Activated naive CD8-positive, alpha-beta T cell treated with anti-CD3 and anti-CD28 coated beads for 36 hours (primary cell): ENCODE data around the gene SHOX. TPM values are rescaled to one million over a fixed set of nuclear protein-coding genes. Genes with fewer than 3 reads are reported as not detected.

ENCODE experiments used
- DNase-seq: peaks from one replicate; pipeline ENCODE4 v3.0.0; 2021
- H3K27ac Mint-ChIP-seq: one replicate; pipeline ENCODE4 v1.8.0; 2022; ENCODE audit warnings: mild to moderate bottlenecking, moderate library complexity, mixed read lengths
- H3K27me3 Mint-ChIP-seq: one replicate; pipeline ENCODE4 v1.8.0; 2022; ENCODE audit warnings: mild to moderate bottlenecking, mixed read lengths
- H3K36me3 Mint-ChIP-seq: one replicate; pipeline ENCODE4 v1.8.0; 2021; ENCODE audit warnings: mild to moderate bottlenecking, mixed read lengths
- H3K4me1 Mint-ChIP-seq: one replicate; pipeline ENCODE4 v1.8.0; 2021; ENCODE audit warnings: mixed read lengths
- H3K4me3 Mint-ChIP-seq: one replicate; pipeline ENCODE4 v1.8.0; 2022; ENCODE audit warnings: mild to moderate bottlenecking, moderate library complexity, mixed read lengths
- H3K9me3 Mint-ChIP-seq: one replicate; pipeline ENCODE4 v1.8.0; 2022; ENCODE audit warnings: mixed read lengths
- total RNA-seq, 2 experiments: library from RNA; stranded (reverse); gene quantifications; one replicate each; pipeline ENCODE4 v1.2.3, GENCODE V29; 2021

Gene SHOX
- total RNA-seq, 2 experiments from 2014 or later = not detected

- H3K27ac Mint-ChIP-seq = no peak overlapping the region
- H3K36me3 Mint-ChIP-seq = no peaks in the 10 kb centered on the region
- H3K4me3 Mint-ChIP-seq = no peak overlapping the region
- H3K27me3 Mint-ChIP-seq = no peaks in the 10 kb centered on the region
- H3K4me1 Mint-ChIP-seq = no peaks in the 10 kb centered on the region
- no peak for DNase-seq
- no peaks in the 10 kb centered on the region for H3K9me3 Mint-ChIP-seq
Observed at GRCh38 chrX:663841-664240, 33.2 kb downstream of the SHOX start.

GRCh38 chrX:666762-667720 is 36.5 kb downstream of the SHOX start:
- Mint-ChIP-seq H3K4me1 (no peaks in the 10 kb centered on the region), H3K36me3 (no peaks in the 10 kb centered on the region), H3K27ac (no peak overlapping the region), H3K4me3 (no peak overlapping the region), H3K9me3 (no peaks in the 10 kb centered on the region), H3K27me3 (no peaks in the 10 kb centered on the region)
- no peak for DNase-seq

DNA sequence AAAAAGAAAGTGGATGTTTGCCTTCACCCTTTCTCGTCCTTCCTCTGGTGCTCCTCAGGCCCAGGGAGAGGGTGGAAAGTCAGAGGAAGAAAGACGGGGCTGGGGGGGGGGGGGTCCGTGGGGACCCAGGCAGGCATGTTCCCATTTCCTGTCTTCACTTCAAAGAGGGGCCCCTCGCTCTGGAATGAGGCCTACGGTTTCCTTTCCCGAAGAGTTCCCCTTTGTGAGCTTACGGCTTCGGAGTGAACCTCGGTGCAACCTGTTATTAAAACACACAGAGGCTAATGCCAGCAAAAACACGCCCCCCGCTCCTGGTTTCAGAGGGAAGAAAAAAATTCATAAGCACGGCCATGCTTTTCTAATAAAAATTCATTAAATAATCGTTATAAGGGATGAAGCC is 40.1 kb downstream of the SHOX start:
- no peak for DNase-seq
- H3K27ac Mint-ChIP-seq = no peak overlapping the region
- H3K9me3 Mint-ChIP-seq = no peaks in the 10 kb centered on the region
- peaks cover 4% of the 10 kb centered on the region for H3K27me3 Mint-ChIP-seq
- H3K36me3 Mint-ChIP-seq = no peaks in the 10 kb centered on the region
- no peaks in the 10 kb centered on the region for H3K4me1 Mint-ChIP-seq
- H3K4me3 Mint-ChIP-seq = no peak overlapping the region

DNA sequence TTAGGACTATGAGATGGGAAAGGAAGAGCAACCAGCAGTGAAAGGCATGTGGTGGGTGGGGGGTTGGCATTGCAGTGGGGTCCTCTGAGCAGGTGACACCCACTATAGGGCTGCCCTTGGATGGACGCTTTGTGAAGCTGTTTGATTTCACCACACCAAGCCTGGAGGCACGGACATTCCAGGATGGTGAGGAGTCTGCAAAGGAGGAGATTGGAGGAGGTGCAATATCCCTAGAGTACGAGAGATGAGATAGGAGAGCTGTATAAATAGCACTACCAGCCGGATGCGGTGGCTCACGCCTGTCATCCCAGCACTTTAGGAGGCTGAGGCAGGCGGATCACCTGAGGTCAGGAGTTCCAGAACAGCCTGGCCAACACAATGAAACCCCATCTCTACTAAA is 42.3 kb downstream of the SHOX start:
- H3K27me3 Mint-ChIP-seq = peaks cover 10% of the 10 kb centered on the region
- no peak overlapping the region for H3K4me3 Mint-ChIP-seq
- no peaks in the 10 kb centered on the region for H3K36me3 Mint-ChIP-seq
- DNase-seq = no peak
- no peaks in the 10 kb centered on the region for H3K4me1 Mint-ChIP-seq
- H3K9me3 Mint-ChIP-seq = no peaks in the 10 kb centered on the region
- no peak overlapping the region for H3K27ac Mint-ChIP-seq

- Mint-ChIP-seq H3K4me3 (no peak overlapping the region), H3K9me3 (peaks cover 4% of the 10 kb centered on the region), H3K27me3 (peaks cover 10% of the 10 kb centered on the region), H3K4me1 (no peaks in the 10 kb centered on the region), H3K36me3 (no peaks in the 10 kb centered on the region), H3K27ac (no peak overlapping the region)
- no peak for DNase-seq
Observed at GRCh38 chrX:675279-675954, 44.8 kb downstream of the SHOX start.

DNA sequence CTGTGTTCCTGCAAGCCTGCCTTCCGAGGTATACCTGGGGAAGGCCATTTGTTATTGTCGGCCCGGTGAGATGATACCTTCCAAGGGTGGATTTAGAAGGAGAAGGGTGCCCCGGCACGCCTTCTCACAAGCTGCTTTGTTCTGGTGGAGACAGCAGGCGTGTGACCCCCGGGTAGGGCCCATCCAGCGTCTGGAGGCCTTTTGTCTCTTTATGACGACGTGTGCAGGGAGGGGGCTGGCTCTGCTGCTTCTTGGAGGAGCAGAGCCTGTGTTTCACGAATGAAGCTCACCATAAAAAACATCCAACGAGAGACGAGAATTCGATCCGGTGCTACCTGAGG is 45.3 kb downstream of the SHOX start:
- no peak overlapping the region for H3K27ac Mint-ChIP-seq
- H3K4me3 Mint-ChIP-seq = no peak overlapping the region
- DNase-seq = no peak
- peaks cover 4% of the 10 kb centered on the region for H3K9me3 Mint-ChIP-seq
- no peaks in the 10 kb centered on the region for H3K36me3 Mint-ChIP-seq
- H3K27me3 Mint-ChIP-seq = peaks cover 10% of the 10 kb centered on the region
- no peaks in the 10 kb centered on the region for H3K4me1 Mint-ChIP-seq

DNA sequence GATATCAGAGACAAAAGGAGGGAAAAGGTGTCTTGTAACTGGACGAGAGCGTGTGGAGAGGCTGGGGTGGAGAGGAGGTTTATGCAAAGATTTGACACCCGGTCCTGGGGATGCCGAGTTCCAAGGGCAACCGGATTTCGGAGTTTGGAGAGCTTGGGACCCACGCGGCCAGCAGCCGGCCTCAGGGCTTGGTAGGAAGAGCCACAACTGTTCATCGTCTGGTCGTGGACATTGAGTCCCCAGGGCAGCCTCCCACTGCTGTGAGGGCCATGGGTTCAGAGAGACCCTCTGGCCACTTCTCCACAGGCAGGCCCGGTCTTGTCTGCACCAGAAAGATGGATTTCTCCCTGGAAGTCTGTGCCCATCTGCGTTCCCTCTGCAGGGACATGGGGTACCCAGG is 46.8 kb downstream of the SHOX start:
- H3K27me3 Mint-ChIP-seq = peaks cover 20% of the 10 kb centered on the region
- H3K4me1 Mint-ChIP-seq = no peaks in the 10 kb centered on the region
- H3K9me3 Mint-ChIP-seq = peaks cover 4% of the 10 kb centered on the region
- no peak for DNase-seq
- H3K36me3 Mint-ChIP-seq = no peaks in the 10 kb centered on the region
- no peak overlapping the region for H3K4me3 Mint-ChIP-seq
- no peak overlapping the region for H3K27ac Mint-ChIP-seq

GRCh38 chrX:679291-679979 is 48.8 kb downstream of the SHOX start:
- Mint-ChIP-seq H3K9me3 (peaks cover 7% of the 10 kb centered on the region), H3K27me3 (peaks cover 15% of the 10 kb centered on the region), H3K27ac (no peak overlapping the region), H3K4me1 (no peaks in the 10 kb centered on the region), H3K4me3 (no peak overlapping the region), H3K36me3 (no peaks in the 10 kb centered on the region)
- no peak for DNase-seq

GRCh38 chrX:680062-680461 is 49.5 kb downstream of the SHOX start:
- no peak overlapping the region for H3K4me3 Mint-ChIP-seq
- no peaks in the 10 kb centered on the region for H3K4me1 Mint-ChIP-seq
- no peak for DNase-seq
- no peak overlapping the region for H3K27ac Mint-ChIP-seq
- no peaks in the 10 kb centered on the region for H3K36me3 Mint-ChIP-seq
- peaks cover 7% of the 10 kb centered on the region for H3K9me3 Mint-ChIP-seq
- peaks cover 15% of the 10 kb centered on the region for H3K27me3 Mint-ChIP-seq

DNA sequence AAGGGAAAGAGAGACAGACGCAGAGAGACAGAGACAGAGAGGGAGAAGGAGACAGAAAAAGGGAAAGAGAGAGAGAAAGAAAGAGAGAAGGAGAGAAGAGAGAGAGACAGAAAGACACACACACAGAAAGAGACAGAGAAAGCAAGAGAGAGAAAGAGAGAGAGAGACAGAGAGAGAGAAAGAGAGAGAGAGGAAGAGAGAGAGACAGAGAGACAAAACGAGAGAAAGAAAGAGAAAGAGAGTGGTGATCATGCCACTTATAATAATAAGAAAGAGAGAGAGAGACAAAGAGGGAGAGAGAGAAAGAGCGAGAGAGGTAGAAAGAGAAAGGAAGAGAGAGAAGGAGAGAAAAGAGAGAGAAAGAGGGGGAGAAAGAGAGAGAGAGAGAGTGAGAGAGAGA is 51.4 kb downstream of the SHOX start:
- Mint-ChIP-seq H3K27ac (no peak overlapping the region), H3K4me1 (no peaks in the 10 kb centered on the region), H3K4me3 (no peak overlapping the region), H3K27me3 (peaks cover 10% of the 10 kb centered on the region), H3K36me3 (no peaks in the 10 kb centered on the region), H3K9me3 (peaks cover 12% of the 10 kb centered on the region)
- DNase-seq = no peak

DNA sequence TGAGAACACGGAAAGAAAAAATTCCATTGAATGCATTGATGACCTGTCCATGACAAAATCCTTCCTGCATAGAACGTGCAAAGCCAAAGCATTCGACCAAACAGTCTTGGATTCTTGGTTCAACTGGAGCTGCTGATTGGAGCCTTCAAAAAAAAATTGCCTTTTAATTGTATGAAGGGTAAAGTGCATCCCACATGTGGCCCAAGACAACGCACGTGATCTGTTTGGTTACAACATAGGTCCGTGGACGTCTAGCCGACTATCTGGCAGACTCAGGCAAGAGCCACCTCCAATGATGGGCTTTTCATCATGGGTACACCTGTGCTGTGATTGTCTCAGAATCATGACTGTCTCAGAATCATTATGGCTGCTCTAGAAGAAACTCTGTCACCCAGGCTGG is 52.3 kb downstream of the SHOX start:
- no peak overlapping the region for H3K27ac Mint-ChIP-seq
- peaks cover 12% of the 10 kb centered on the region for H3K9me3 Mint-ChIP-seq
- no peaks in the 10 kb centered on the region for H3K4me1 Mint-ChIP-seq
- H3K27me3 Mint-ChIP-seq = peaks cover 10% of the 10 kb centered on the region
- no peak overlapping the region for H3K4me3 Mint-ChIP-seq
- DNase-seq = no peak
- no peaks in the 10 kb centered on the region for H3K36me3 Mint-ChIP-seq

DNA sequence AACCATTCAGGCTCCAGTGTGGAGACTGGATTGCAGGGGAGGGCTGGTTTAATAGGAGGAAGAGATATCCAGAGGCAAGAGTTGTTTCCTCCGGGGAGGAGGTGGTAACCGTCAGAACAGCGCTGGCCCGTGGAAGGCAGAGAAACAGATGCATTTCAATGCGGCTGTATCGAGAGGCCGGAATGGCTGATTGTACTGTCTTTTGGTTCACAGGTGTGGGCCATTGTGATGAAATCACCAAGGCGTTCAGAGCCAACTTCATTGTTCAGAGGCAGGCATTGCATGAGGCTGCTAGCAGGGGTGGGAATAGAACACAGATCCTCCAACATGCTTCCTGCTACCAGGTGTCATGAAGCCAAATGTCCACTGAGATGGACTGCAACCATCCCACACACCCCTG is 53.0 kb downstream of the SHOX start:
- peaks cover 10% of the 10 kb centered on the region for H3K27me3 Mint-ChIP-seq

DNA sequence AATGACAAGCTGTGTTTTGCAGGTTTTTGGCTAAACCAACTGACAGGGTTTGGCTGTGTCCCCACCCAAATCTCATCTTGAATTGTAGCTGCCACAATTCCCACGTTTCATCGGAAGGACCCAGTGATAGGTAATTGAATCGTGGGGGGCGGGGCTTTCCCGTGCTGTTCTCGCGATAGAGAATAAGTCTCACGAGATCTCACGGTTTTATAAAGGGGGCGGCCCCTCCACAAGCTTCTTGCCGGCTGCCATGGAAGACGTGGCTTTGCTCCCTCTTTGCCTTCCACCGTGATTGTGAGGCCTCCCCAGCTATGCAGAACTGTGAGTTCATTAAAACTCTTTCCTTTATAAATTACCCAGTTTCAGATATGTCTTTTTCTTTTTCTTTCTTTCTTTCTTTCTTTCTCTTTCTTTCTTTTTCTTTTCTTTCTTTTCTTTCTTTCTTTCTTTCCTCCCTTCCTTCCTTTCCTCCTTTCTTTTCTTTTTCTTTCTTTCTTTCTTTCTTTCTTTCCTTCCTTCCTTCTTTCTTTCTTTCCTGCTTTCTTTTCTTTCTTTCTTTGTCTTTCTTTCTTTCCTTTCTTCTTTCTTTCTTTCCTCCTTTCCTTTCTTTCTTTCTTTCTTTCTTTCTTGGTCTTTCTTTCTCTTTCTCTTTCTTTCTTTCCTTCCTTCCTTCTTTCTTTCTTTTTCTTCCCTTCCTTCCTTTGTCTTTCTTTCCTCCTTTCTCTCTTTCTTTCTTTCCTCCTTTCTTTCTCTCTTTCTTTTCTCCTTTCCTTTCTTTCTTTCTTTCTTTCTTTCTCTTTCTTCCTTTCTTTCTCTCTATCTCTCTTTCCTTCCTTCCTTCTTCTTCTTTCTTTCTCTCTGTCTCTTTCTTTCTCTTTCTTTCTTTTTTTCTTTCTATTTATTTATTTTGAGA is 54.8 kb downstream of the SHOX start:
- no peak overlapping the region for H3K27ac Mint-ChIP-seq
- H3K4me3 Mint-ChIP-seq = no peak overlapping the region
- H3K36me3 Mint-ChIP-seq = no peaks in the 10 kb centered on the region
- H3K4me1 Mint-ChIP-seq = no peaks in the 10 kb centered on the region
- H3K9me3 Mint-ChIP-seq = peaks cover 8% of the 10 kb centered on the region
- DNase-seq = no peak
- peaks cover 10% of the 10 kb centered on the region for H3K27me3 Mint-ChIP-seq

More for the DNA sequence above, 53.0 kb downstream of the SHOX start:
- Mint-ChIP-seq H3K4me3 (no peak overlapping the region), H3K36me3 (no peaks in the 10 kb centered on the region), H3K4me1 (no peaks in the 10 kb centered on the region), H3K27ac (no peak overlapping the region), H3K9me3 (peaks cover 12% of the 10 kb centered on the region)
- no peak for DNase-seq

- peaks cover 8% of the 10 kb centered on the region for H3K9me3 Mint-ChIP-seq
- DNase-seq = no peak
- no peaks in the 10 kb centered on the region for H3K27me3 Mint-ChIP-seq
- H3K36me3 Mint-ChIP-seq = no peaks in the 10 kb centered on the region
- no peak overlapping the region for H3K27ac Mint-ChIP-seq
- no peak overlapping the region for H3K4me3 Mint-ChIP-seq
- no peaks in the 10 kb centered on the region for H3K4me1 Mint-ChIP-seq
Observed at GRCh38 chrX:689983-690382, 59.4 kb downstream of the SHOX start.
